Ovary (tissue), 10 donors: Measurements from ENCODE around the gene SIAH3. TPM values are rescaled to one million over a fixed set of nuclear protein-coding genes. Genes with fewer than 3 reads are reported as not detected.

Experiments
- DNase-seq, 5 donors: peaks; one replicate each; pipeline ENCODE4 v3.0.0-alpha.2; 2019 to 2020
- H3K27ac ChIP-seq, 2 donors: fragments of 200-600 bp; one replicate each; pipeline versions ENCODE4 v1.5.1 to v1.8.0; 2019 to 2022
- H3K27me3 ChIP-seq: fragments of 200-600 bp; one replicate; pipeline ENCODE4 v1.8.0; 2022
- H3K36me3 ChIP-seq: fragments of 200-600 bp; sonication (generic); one replicate; pipeline ENCODE4 v1.5.1; 2019
- H3K4me1 ChIP-seq: one replicate; pipeline ENCODE4 v1.8.1; 2013; ENCODE audit warnings: mild to moderate bottlenecking, moderate library complexity; ENCODE audit not compliant: insufficient read depth
- H3K4me3 ChIP-seq: fragments of 200-600 bp; sonication (generic); one replicate; pipeline ENCODE4 v1.5.1; 2017
- H3K9me3 ChIP-seq, 2 donors: fragments of 200-600 bp in 1 of 2; sonication (generic) in 1 of 2; one replicate each; pipeline versions ENCODE4 v1.5.1 to v1.8.1; 2013 to 2019; ENCODE audit warnings: mild to moderate bottlenecking in 1 of 2, moderate library complexity in 1 of 2
- EP300 ChIP-seq: sonication (generic); formaldehyde crosslinking; IDR thresholded peaks from one replicate; pipeline ENCODE4 v1.6.1; 2017; ENCODE audit warnings: antibody characterized with exemption
- POLR2A ChIP-seq: fragments of 450-650 bp; IDR thresholded peaks from one replicate; pipeline ENCODE4 v1.6.1; 2017; ENCODE audit warnings: antibody characterized with exemption, mild to moderate bottlenecking, moderate library complexity
- WGBS, 3 donors: extraction: QIAGEN DNeasy Blood & Tissue Kit in 1 of 3; methylation state at CpG; one replicate each; pipeline versions ENCODE4 v1.1.5 to v1.1.7; 2013 to 2017; 5-methylcytosine and 5-hydroxymethylcytosine counted together
- intact Hi-C, 4 donors: fragments of 100-400 bp; cut with DNase I; formaldehyde crosslinking; loops; one replicate each; pipeline versions ENCODE4 v1.11.0 to v1.15.1; 2022 to 2023
- long read RNA-seq, 3 donors: library from polyadenylated mRNA in 2 of 3; unstranded in 2 of 3; transcript quantifications; one replicate each; pipeline ENCODE4 v2.0.0 and lab custom pipeline, GENCODE V29; 2021 to 2026
- polyA plus RNA-seq, 2 donors: library from polyadenylated mRNA; stranded (reverse); fragments of 200-250 nt in 1 of 2; fragments of 350-450 nt in 1 of 2; fragmentation: Illumina TruSeq in 1 of 2; extraction: RNeasy Lipid Tissue Mini Kit (QIAGEN cat#74804) in 1 of 2; gene quantifications; one replicate each; pipeline ENCODE4 v1.2.3, GENCODE V29; 2013 to 2014
- total RNA-seq, 7 donors: library from RNA; depleted of rRNA in 2 of 7; stranded (reverse); fragments of >200 nt in 2 of 7; fragmentation: NEBNext Ultra II Directional in 3 of 7; extraction: Animal tissue kit (Norgen Biotek cat#: 25700) in 3 of 7; gene quantifications; one replicate each; pipeline versions ENCODE4 v1.1.0 to v1.2.4, GENCODE V29; 2016 to 2023
- TF ChIP-seq, protein P1 (sequence below), 3 donors: fragments of 450-650 bp in 2 of 3; fragments of 200-600 bp in 1 of 3; IDR thresholded peaks; one replicate each; pipeline versions ENCODE4 v1.5.1 to v1.8.0; 2016 to 2022; ENCODE audit warnings: antibody characterized with exemption in 3 of 3, mild to moderate bottlenecking in 1 of 3
- donor health status: DM: no; HTN: no; CAD: no; lungs with moderate emphysema.
- donor health status: DM: no; HTN: no; CAD: no.
- donor health status: Bipolar disorder and iron deficiency.
- donor health status: DM: yes; HTN: yes; CAD: no.
- donor health status: DM: no; HTN: no; CAD: no.
- donor health status: DM: yes; HTN: yes; CAD: no.

The SIAH3 gene, protein sequence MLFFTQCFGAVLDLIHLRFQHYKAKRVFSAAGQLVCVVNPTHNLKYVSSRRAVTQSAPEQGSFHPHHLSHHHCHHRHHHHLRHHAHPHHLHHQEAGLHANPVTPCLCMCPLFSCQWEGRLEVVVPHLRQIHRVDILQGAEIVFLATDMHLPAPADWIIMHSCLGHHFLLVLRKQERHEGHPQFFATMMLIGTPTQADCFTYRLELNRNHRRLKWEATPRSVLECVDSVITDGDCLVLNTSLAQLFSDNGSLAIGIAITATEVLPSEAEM
- 1 to 10 TPM in 2 of 7 donors, under 1 TPM in 3, not detected in 2; 0.18 to 2.3 (median 0.72) TPM for total RNA-seq
- under 1 TPM; 0.01 to 0.03 TPM for polyA plus RNA-seq
- long read RNA-seq, donor 1: 0 reads
- long read RNA-seq, donor 2, full-length matches to known transcripts: 1 of 1 reads
- long read RNA-seq, donor 2, partial matches to known transcripts: 0 of 1 reads
- long read RNA-seq, donor 2, other reads (novel, unspliced or antisense): 0 of 1 reads
- long read RNA-seq, donor 3, partial matches to known transcripts: 0 of 1 reads
- long read RNA-seq, donor 3, other reads (novel, unspliced or antisense): 1 of 1 reads

DNA sequence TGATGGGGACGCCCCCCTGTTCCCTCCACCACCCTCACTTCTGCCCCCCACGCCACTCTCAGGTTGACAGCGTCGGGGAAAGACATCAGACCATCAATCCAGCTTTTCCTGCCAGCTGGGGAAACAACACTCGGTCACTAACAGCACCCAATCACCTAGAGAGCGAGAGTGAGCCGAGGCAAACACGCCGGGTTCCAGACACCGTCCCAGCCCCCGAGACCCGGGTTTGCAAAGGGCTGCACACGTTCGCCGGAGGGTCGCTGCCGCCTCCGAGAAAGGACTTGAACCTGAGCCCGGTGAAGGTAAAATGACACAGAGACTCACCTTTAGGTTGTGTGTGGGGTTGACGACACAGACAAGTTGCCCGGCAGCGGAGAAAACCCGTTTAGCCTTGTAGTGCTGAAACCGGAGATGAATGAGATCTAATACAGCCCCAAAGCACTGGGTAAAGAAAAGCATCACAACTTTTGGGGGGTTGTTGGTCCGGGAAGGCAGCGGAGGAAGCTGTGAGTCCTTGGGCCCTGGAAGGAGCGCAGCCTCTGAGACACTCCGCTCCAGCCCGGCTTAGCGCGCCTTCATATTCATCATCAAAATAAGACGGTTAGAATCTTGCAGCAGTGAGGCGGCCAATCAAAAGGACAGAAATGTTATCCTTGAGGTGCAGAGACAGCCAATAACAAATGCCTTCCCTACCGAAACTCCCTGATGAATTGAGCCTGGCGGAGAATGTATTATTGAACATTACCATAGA is at the start of gene SIAH3:
SIAH3 (minus strand) TSS at position 583 of the 751 bp plus-strand sequence; CDS start at position 459, 124 bp downstream.
- H3K27ac ChIP-seq: no peak within 1 kb of the TSS
- peaks cover 2% of the 10 kb centered on the region for H3K4me1 ChIP-seq
- intact Hi-C loops: no loop called here
- TF ChIP-seq POLR2A: no peak
- no peak for TF ChIP-seq EP300
- TF ChIP-seq, protein P1, sequence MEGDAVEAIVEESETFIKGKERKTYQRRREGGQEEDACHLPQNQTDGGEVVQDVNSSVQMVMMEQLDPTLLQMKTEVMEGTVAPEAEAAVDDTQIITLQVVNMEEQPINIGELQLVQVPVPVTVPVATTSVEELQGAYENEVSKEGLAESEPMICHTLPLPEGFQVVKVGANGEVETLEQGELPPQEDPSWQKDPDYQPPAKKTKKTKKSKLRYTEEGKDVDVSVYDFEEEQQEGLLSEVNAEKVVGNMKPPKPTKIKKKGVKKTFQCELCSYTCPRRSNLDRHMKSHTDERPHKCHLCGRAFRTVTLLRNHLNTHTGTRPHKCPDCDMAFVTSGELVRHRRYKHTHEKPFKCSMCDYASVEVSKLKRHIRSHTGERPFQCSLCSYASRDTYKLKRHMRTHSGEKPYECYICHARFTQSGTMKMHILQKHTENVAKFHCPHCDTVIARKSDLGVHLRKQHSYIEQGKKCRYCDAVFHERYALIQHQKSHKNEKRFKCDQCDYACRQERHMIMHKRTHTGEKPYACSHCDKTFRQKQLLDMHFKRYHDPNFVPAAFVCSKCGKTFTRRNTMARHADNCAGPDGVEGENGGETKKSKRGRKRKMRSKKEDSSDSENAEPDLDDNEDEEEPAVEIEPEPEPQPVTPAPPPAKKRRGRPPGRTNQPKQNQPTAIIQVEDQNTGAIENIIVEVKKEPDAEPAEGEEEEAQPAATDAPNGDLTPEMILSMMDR (IDR thresholded peaks at IDR 0.05): no peak
- H3K4me3 ChIP-seq: peak within 1 kb of the TSS; percentile 16
- no peaks in the 10 kb centered on the region for H3K9me3 ChIP-seq
- no peak for DNase-seq
- H3K36me3 ChIP-seq: no peaks in the 10 kb centered on the region
- WGBS, 3 donors: 1 to 2% (median 1%) methylated on average over 35 of the region's 35 CpGs
- no peaks in the 10 kb centered on the region for H3K27me3 ChIP-seq

DNA sequence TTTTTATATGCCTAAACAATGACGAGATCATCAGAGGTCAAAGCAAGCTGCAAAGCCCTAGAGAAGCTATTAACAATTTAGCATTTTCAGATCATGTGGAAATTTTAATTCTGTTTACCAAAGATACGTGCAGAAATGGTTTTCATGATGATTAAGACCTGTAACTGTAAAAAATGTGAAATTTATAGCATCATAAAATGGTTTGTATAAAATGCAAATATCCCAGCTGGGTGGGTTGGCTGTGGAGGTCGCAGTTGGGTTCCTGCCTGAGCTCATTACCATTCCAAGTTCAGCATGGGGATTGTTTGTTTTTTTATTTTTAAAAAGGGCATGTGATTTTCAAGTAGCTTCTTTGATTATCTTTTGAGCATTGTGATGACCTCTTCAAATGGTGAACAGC is 47.9 kb upstream of the SIAH3 start:
- H3K27me3 ChIP-seq: no peaks in the 10 kb centered on the region
- intact Hi-C loops: no loop called here
- no peaks in the 10 kb centered on the region for H3K9me3 ChIP-seq
- no peak for DNase-seq
- H3K36me3 ChIP-seq: no peaks in the 10 kb centered on the region
- TF ChIP-seq, protein P1 (IDR thresholded peaks at IDR 0.05): no peak
- TF ChIP-seq POLR2A: no peak
- no peak for TF ChIP-seq EP300
- H3K4me1 ChIP-seq: no peaks in the 10 kb centered on the region
- WGBS, 3 donors: 28 to 35% (median 33%) methylated on average over 3 of the region's 3 CpGs
- no peak overlapping the region for H3K27ac ChIP-seq
- no peak overlapping the region for H3K4me3 ChIP-seq

DNA sequence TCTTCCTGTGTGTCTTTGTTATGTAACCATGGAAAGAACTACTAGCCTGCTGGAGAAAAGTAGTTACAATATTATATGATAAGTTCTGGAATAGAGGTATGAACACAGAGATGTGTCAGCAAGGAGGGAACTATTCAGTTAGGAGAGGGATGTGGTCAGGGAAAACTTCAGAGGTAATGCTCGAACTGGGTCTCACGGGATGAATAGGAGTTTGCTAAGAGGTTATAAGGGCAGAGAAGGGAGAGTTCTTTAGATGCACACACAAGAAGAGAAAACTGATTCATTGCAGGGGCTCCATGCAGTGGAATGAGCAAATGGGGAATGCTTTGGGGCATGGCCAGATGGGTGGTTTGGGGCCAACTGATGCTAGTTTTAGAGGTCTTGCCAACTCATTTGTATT is 46.0 kb upstream of the SIAH3 start:
- intact Hi-C loops: loop anchor here in 1 of 4 donors (1.0 kb wide), 1 partner anchor 29 kb away; no protein-coding TSS in a partner anchor
- Histone ChIP-seq H3K27me3 (no peaks in the 10 kb centered on the region), H3K4me3 (no peak overlapping the region), H3K9me3 (no peaks in the 10 kb centered on the region), H3K36me3 (no peaks in the 10 kb centered on the region), H3K4me1 (no peaks in the 10 kb centered on the region), H3K27ac (no peak overlapping the region)
- WGBS, 3 donors: 93 to 97% (median 96%) methylated on average over 2 of the region's 2 CpGs
- no peak for TF ChIP-seq EP300
- DNase-seq: no peak

DNA sequence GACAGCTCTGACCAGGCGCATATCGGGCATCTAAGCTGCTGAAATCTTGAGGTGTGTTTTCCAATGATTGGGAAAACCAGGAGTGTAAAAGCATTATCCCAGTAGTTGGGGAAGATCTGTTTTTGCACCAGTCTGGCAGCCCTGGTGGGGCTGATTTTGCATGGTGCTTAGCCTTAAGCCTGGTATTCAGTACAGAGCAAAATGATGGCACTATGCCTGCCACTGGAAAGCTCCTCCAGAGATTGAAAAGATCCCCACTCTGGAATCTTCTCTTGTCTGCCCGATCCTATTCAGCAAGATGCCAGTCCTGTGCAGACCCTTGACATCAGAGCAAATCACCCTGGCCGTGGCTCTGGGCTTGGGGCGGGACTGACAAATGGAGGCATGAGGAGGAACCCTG is 44.7 kb upstream of the SIAH3 start:
- 47 to 50% (median 47%) methylated on average over 5 of the region's 5 CpGs for WGBS, 3 donors
- TF ChIP-seq, protein P1 (IDR thresholded peaks at IDR 0.05): no peak
- no peak for TF ChIP-seq EP300
- no peak for TF ChIP-seq POLR2A
- no peaks in the 10 kb centered on the region for H3K9me3 ChIP-seq
- no peak overlapping the region for H3K27ac ChIP-seq
- H3K27me3 ChIP-seq: no peaks in the 10 kb centered on the region
- intact Hi-C loops: no loop called here
- no peaks in the 10 kb centered on the region for H3K36me3 ChIP-seq
- H3K4me3 ChIP-seq: no peak overlapping the region
- no peak for DNase-seq
- H3K4me1 ChIP-seq: no peaks in the 10 kb centered on the region
